Measurements from ENCODE around the gene IKZF5.

DNA sequence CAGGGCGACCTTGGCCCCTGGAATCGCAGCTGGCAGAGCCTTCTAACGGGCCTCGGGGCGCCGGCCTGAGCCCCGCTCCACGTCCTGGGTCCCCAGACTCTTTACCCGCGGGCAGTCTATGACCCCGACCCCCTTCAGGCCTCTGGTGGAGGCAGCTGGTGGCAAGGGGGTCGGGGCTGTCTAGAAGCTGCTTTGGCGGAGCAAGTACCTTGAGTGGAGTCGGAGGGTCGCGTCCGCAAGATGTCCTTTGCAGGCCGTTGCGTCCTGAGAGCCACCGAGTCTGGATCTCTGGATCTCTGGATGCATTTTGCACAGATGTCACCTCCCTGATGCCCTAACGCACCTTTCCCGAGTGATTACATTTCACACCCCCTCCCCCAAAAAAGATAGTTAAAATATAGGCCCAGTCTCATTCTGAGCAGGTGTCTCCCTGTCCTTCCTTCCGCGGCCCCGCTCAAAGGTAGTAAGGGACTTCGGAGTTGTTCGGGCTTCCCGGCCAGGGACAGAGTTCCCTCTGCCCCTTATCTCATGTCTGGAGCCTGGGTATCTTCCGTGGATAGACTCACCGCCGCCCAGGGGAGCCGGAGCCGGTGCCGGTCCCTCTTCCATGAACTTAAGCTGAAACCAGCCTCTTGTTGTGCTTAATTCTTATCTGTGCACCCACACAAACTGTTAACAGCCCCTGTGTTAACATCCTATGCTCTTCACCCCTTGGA is 668 bp upstream of the IKZF5 start:
- TF ChIP-seq POLR2A (IDR thresholded peaks at IDR 0.05) = no peak
- TF ChIP-seq, protein P1, sequence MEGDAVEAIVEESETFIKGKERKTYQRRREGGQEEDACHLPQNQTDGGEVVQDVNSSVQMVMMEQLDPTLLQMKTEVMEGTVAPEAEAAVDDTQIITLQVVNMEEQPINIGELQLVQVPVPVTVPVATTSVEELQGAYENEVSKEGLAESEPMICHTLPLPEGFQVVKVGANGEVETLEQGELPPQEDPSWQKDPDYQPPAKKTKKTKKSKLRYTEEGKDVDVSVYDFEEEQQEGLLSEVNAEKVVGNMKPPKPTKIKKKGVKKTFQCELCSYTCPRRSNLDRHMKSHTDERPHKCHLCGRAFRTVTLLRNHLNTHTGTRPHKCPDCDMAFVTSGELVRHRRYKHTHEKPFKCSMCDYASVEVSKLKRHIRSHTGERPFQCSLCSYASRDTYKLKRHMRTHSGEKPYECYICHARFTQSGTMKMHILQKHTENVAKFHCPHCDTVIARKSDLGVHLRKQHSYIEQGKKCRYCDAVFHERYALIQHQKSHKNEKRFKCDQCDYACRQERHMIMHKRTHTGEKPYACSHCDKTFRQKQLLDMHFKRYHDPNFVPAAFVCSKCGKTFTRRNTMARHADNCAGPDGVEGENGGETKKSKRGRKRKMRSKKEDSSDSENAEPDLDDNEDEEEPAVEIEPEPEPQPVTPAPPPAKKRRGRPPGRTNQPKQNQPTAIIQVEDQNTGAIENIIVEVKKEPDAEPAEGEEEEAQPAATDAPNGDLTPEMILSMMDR (IDR thresholded peaks at IDR 0.05) = no peak
